HEK293 (cell line): ENCODE results near the gene ABHD16A.

Experiments
- ATF2 ChIP-seq: fragments of 450-650 bp; formaldehyde crosslinking; IDR thresholded peaks from 2 replicates; pipeline ENCODE4 v1.5.1; 2016; ENCODE audit warnings: missing biosample characterization, missing genetic modification characterization, low read depth
- FEZF1 ChIP-seq: fragments of 450-650 bp; formaldehyde crosslinking; IDR thresholded peaks from 2 replicates; pipeline ENCODE4 v1.5.1; 2016; ENCODE audit warnings: missing biosample characterization, missing genetic modification characterization
- GLI4 ChIP-seq: fragments of 450-650 bp; formaldehyde crosslinking; IDR thresholded peaks from 2 replicates; pipeline ENCODE4 v1.5.1; 2016; ENCODE audit warnings: missing biosample characterization, missing genetic modification characterization
- GLIS1 ChIP-seq: fragments of 450-650 bp; formaldehyde crosslinking; IDR thresholded peaks from 2 replicates; pipeline ENCODE4 v1.5.1; 2016; ENCODE audit warnings: missing biosample characterization, missing genetic modification characterization
- HIC1 ChIP-seq: fragments of 450-650 bp; formaldehyde crosslinking; IDR thresholded peaks from 2 replicates; pipeline ENCODE4 v1.5.1; 2016; ENCODE audit warnings: missing biosample characterization, missing genetic modification characterization
- KLF10 ChIP-seq: fragments of 450-650 bp; IDR thresholded peaks from 2 replicates; pipeline ENCODE4 v1.5.1; 2018; ENCODE audit warnings: missing biosample characterization, mild to moderate bottlenecking, missing genetic modification characterization
- PRDM6 ChIP-seq: fragments of 450-650 bp; formaldehyde crosslinking; IDR thresholded peaks from 2 replicates; pipeline ENCODE4 v1.5.1; 2017; ENCODE audit warnings: missing biosample characterization, missing genetic modification characterization
- REST ChIP-seq: fragments of 450-650 bp; formaldehyde crosslinking; IDR thresholded peaks from 2 replicates; pipeline ENCODE4 v1.5.1; 2016; ENCODE audit warnings: missing biosample characterization, missing genetic modification characterization
- ZNF121 ChIP-seq: fragments of 450-650 bp; formaldehyde crosslinking; IDR thresholded peaks from 2 replicates; pipeline ENCODE4 v1.5.1; 2016; ENCODE audit warnings: missing biosample characterization, missing genetic modification characterization
- ZNF148 ChIP-seq: fragments of 450-650 bp; formaldehyde crosslinking; IDR thresholded peaks from 2 replicates; pipeline ENCODE4 v1.5.0; 2017; ENCODE audit warnings: missing biosample characterization, missing genetic modification characterization, borderline replicate concordance
- ZNF16 ChIP-seq: fragments of 450-650 bp; formaldehyde crosslinking; IDR thresholded peaks from 2 replicates; pipeline ENCODE4 v1.5.1; 2016; ENCODE audit warnings: low read depth, missing biosample characterization, missing genetic modification characterization
- ZNF169 ChIP-seq: fragments of 450-650 bp; formaldehyde crosslinking; IDR thresholded peaks from 2 replicates; pipeline ENCODE4 v1.5.1; 2016; ENCODE audit warnings: missing biosample characterization, missing genetic modification characterization
- ZNF248 ChIP-seq: fragments of 450-650 bp; formaldehyde crosslinking; IDR thresholded peaks from 2 replicates; pipeline ENCODE4 v1.5.1; 2017; ENCODE audit warnings: missing biosample characterization, missing genetic modification characterization
- ZNF302 ChIP-seq: fragments of 450-650 bp; formaldehyde crosslinking; IDR thresholded peaks from 2 replicates; pipeline ENCODE4 v1.5.1; 2016; ENCODE audit warnings: missing biosample characterization, missing genetic modification characterization, low read depth
- ZNF324 ChIP-seq: fragments of 450-650 bp; formaldehyde crosslinking; IDR thresholded peaks from 2 replicates; pipeline ENCODE4 v1.5.1; 2016; ENCODE audit warnings: missing biosample characterization, missing genetic modification characterization
- ZNF404 ChIP-seq: fragments of 450-650 bp; formaldehyde crosslinking; IDR thresholded peaks from 2 replicates; pipeline ENCODE4 v1.5.1; 2017; ENCODE audit warnings: missing biosample characterization, missing genetic modification characterization
- ZNF510 ChIP-seq: fragments of 450-650 bp; formaldehyde crosslinking; IDR thresholded peaks from 2 replicates; pipeline ENCODE4 v1.5.1; 2018; ENCODE audit warnings: mild to moderate bottlenecking, missing genetic modification characterization, missing biosample characterization; ENCODE audit not compliant: insufficient replicate concordance
- ZNF514 ChIP-seq: fragments of 450-650 bp; formaldehyde crosslinking; IDR thresholded peaks from 2 replicates; pipeline ENCODE4 v1.5.1; 2016; ENCODE audit warnings: missing biosample characterization, missing genetic modification characterization
- ZNF621 ChIP-seq: fragments of 450-650 bp; formaldehyde crosslinking; IDR thresholded peaks from 2 replicates; pipeline ENCODE4 v1.5.1; 2017; ENCODE audit warnings: missing biosample characterization, missing genetic modification characterization
- ZNF677 ChIP-seq: fragments of 450-650 bp; IDR thresholded peaks from 2 replicates; pipeline ENCODE4 v1.5.0; 2018; ENCODE audit warnings: missing biosample characterization, mild to moderate bottlenecking, missing genetic modification characterization, moderate library complexity
- ZNF768 ChIP-seq: fragments of 450-650 bp; formaldehyde crosslinking; IDR thresholded peaks from 2 replicates; pipeline ENCODE4 v1.5.1; 2018; ENCODE audit warnings: missing biosample characterization, mild to moderate bottlenecking, missing genetic modification characterization
- ZNF843 ChIP-seq: fragments of 450-650 bp; formaldehyde crosslinking; IDR thresholded peaks from 2 replicates; pipeline ENCODE4 v1.5.1; 2016; ENCODE audit warnings: missing biosample characterization, missing genetic modification characterization
- ZSCAN23 ChIP-seq: fragments of 450-650 bp; formaldehyde crosslinking; IDR thresholded peaks from 2 replicates; pipeline ENCODE4 v1.5.1; 2016; ENCODE audit warnings: missing biosample characterization, missing genetic modification characterization
- TF ChIP-seq, protein P1 (sequence below): fragments of 450-650 bp; formaldehyde crosslinking; IDR thresholded peaks from 2 replicates; pipeline ENCODE4 v1.5.1; 2017; ENCODE audit warnings: missing biosample characterization, missing genetic modification characterization
- TF ChIP-seq, protein P2 (sequence below): fragments of 450-650 bp; formaldehyde crosslinking; IDR thresholded peaks from 2 replicates; pipeline ENCODE4 v1.5.1; 2016; ENCODE audit warnings: missing biosample characterization, missing genetic modification characterization, borderline replicate concordance

Gene ABHD16A

DNA sequence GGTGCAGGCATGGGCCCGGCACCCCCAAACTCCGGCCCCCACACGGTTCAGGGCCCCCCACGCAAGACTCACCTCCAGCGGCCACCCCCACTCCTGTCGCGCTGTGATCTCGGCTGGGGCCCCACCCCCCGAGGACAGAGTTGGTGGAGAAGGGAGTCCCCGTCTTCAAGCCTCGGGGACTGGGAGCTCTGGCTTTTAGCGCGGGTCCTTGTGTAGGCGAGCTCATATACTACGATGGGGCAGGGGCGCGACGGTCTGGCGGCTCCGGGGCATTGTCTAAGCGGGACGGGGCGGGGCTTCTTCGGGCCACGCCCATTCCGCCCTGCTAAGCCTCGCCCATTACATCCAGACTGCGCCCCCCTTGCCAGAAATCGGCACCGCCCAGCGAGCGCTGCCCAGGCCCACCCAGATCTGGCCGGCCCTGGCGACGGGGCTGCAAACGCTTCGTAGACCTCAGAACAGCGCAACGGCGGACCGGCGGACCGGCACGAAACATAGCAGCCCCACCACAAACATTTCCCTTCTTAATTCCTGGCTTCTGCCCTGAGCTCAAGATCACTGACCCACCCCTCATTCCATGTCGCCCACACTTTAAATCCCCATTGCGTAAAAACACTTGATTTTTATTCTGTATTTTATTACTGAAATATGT is 27.0 kb upstream of the ABHD16A start (continued):
- TF ChIP-seq, protein P1, sequence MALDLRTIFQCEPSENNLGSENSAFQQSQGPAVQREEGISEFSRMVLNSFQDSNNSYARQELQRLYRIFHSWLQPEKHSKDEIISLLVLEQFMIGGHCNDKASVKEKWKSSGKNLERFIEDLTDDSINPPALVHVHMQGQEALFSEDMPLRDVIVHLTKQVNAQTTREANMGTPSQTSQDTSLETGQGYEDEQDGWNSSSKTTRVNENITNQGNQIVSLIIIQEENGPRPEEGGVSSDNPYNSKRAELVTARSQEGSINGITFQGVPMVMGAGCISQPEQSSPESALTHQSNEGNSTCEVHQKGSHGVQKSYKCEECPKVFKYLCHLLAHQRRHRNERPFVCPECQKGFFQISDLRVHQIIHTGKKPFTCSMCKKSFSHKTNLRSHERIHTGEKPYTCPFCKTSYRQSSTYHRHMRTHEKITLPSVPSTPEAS: no peak
- TF ChIP-seq HIC1 (0 out of 2 replicates have a peak, but pooled peaks have one; percentile 39), ZNF514 (tag by site-specific recombination) (no peak), ATF2 (tag by site-specific recombination) (no peak), GLI4 (tag by site-specific recombination) (no peak), ZNF677 (no peak), ZNF621 (tag by site-specific recombination) (no peak), ZNF843 (tag by site-specific recombination) (peak; percentile 10; the same call in 1 of the 2 replicates), ZNF510 (tag by site-specific recombination) (no peak), KLF10 (tag by site-specific recombination) (no peak; the same call in 1 of the 2 replicates), ZNF324 (tag by site-specific recombination) (no peak), FEZF1 (tag by site-specific recombination) (no peak), PRDM6 (no peak), ZNF302 (tag by site-specific recombination) (no peak), ZNF768 (tag by site-specific recombination) (no peak), ZNF16 (tag by site-specific recombination) (no peak), ZNF169 (no peak), ZNF121 (tag by site-specific recombination) (no peak), ZNF148 (tag by site-specific recombination) (no peak), ZSCAN23 (tag by site-specific recombination) (no peak), ZNF248 (tag by site-specific recombination) (no peak), ZNF404 (tag by site-specific recombination) (no peak), GLIS1 (tag by site-specific recombination) (peak; percentile 89), REST (no peak)
- TF ChIP-seq, protein P2, sequence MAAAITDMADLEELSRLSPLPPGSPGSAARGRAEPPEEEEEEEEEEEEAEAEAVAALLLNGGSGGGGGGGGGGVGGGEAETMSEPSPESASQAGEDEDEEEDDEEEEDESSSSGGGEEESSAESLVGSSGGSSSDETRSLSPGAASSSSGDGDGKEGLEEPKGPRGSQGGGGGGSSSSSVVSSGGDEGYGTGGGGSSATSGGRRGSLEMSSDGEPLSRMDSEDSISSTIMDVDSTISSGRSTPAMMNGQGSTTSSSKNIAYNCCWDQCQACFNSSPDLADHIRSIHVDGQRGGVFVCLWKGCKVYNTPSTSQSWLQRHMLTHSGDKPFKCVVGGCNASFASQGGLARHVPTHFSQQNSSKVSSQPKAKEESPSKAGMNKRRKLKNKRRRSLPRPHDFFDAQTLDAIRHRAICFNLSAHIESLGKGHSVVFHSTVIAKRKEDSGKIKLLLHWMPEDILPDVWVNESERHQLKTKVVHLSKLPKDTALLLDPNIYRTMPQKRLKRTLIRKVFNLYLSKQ (tag by site-specific recombination): no peak
